KOPT-K1 (cell line): Measurements from ENCODE around the gene RAD54L2.
"Not testable (repeated sequence)": the region's sequence is repeated elsewhere in the genome, so short reads cannot be mapped to it uniquely, and the experiment has no call there.

Experiments
- H3K27ac ChIP-seq: fragments of 200-600 bp; sonication (generic); 2 replicates; pipeline ENCODE4 v1.5.1; 2016; ENCODE audit warnings: antibody characterized with exemption, mild to moderate bottlenecking, low read depth, low read length; ENCODE audit not compliant: poor library complexity, severe bottlenecking
- H3K36me3 ChIP-seq: fragments of 200-600 bp; sonication (generic); 2 replicates; pipeline ENCODE4 v1.5.1; 2017; ENCODE audit warnings: antibody characterized with exemption, mild to moderate bottlenecking, low read length, moderate library complexity; ENCODE audit not compliant: insufficient read depth
- H3K9me3 ChIP-seq: fragments of 200-600 bp; sonication (generic); 2 replicates; pipeline ENCODE4 v1.5.1; 2017; ENCODE audit warnings: antibody characterized with exemption, low read length, mild to moderate bottlenecking; ENCODE audit not compliant: insufficient read depth, poor library complexity, severe bottlenecking

RAD54L2 gene

GRCh38 chr3:51538459-51539290, at the start of gene RAD54L2:
TSS of gene RAD54L2 (plus strand) at chr3:51538719. CDS start at chr3:51590421, 51,702 bp downstream.
- Histone ChIP-seq H3K9me3 (no peaks in the 10 kb centered on the region), H3K36me3 (peaks cover 14% of the 10 kb centered on the region), H3K27ac (peak within 1 kb of the TSS; percentile 66)

DNA sequence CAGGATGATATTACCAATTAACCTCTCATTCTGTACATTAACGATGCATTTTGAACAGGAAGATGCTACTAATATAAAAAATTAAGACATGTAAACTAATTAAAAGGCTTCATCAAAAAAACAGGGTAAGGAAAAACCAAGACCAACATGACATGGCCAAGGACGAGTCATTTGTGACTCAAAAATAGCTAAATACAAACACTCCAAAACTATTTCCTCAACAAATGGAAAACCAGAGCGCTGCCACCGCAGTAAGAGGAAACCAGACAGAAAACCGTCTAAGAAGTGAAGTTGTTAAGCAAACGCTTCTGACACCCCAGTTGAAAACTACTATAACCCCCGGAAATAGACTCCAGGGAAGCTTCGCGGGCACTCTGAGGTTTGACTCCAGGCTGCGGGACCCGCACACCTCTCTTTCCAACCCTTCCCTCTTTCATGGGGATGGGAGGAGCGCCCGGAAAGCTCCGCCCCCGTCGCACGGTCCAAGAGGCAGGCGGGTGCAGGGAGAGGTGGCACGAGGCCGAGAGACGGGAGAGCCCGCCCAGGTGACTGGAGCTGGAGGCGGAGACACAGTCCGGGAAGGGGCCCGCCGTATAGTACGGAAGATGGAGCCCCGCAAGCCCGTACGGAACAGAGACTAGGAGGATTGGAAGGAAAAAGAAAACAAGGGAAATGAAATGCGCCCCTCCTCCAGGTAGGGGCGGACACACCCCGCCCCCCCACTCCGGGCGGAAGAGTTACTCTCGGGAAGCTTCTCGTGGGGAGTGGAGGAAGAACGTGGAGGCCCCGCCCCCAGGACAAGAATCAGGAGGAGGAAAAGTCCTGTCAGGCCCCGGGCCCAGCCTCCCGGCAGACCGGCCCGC, 39.4 kb upstream of the RAD54L2 start:
- Histone ChIP-seq H3K27ac (peak overlapping the region; percentile 74), H3K36me3 (peaks cover 27% of the 10 kb centered on the region), H3K9me3 (no peaks in the 10 kb centered on the region)

- Histone ChIP-seq H3K9me3 (no peaks in the 10 kb centered on the region), H3K27ac (peak overlapping the region; percentile 74), H3K36me3 (peaks cover 14% of the 10 kb centered on the region)
Measured at GRCh38 chr3:51500632-51501131, 37.8 kb upstream of the RAD54L2 start.

DNA sequence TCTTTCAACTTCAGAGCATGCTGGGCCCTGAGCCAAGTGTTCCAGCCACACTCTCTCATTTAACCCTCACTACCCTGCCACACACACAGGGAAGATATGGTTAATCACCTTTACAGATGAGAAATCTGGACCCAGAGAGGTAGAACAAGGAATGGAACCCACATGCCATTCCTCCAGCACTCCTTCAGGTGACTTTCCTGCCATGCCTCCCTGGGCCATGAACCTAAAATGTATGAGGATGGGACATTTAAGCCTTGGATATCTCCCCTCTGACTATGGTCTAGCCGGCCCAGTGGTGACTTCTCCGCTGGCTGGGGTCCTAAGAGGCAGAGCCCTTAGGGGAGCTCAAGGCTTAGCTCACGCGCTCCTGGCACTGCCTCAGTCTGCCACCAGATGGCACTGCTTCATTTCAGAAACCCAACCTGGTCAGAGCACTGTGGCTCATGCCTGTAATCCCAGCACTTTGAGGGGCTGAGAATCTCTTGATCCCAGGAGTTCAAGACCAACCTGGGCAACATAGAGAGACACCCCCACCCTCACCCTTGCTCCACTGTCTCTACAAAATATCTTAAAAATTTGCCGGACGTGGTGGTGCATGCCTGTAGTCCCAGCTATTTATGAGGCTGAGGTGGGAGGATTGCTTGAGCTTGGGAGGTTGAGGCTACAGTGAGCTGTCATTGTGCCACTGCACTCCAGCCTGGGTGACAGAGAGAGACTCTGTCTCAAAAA, 36.5 kb upstream of the RAD54L2 start:
- peaks cover under 1% of the 10 kb centered on the region; the same call in 1 of the 2 replicates for H3K36me3 ChIP-seq
- H3K27ac ChIP-seq = no peak overlapping the region
- H3K9me3 ChIP-seq = no peaks in the 10 kb centered on the region

DNA sequence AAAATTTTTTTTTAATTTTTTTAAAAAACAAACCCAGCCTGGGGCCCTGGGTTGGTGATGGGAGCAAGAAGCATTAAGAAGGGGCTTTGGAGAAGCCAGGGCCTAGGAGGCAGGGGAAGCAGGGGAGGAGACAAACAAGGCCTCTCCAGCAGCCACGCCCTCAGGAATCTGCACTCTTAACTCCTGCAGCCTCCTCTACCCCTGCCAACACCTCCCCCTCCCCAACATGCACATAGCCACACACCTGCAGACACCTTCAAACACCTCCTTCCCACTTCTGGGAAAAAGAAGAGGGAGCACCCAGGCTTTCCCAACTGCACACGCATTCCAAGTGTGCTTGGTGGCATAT, 36.0 kb upstream of the RAD54L2 start:
- Histone ChIP-seq H3K36me3 (no peaks in the 10 kb centered on the region), H3K27ac (no peak overlapping the region), H3K9me3 (no peaks in the 10 kb centered on the region)

DNA sequence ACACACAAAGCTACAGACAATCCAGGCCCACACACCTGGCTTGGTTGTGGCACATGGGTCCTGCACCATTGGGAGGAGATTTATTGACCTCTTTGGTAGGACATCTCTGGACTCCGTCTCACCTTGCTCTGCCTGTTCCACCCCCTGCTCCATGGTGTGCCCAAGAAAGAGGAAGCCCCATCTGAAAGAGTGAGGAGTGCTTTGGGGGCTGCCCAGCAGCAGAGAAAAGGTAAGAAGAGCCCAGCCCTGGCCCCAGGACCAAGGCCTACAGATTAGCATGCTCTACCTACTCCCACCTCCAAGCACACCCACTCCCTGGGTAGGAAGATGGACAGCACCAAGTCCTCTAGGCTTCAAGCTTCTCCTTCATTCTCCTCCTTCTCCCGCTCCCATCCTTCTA, 35.5 kb upstream of the RAD54L2 start:
- H3K36me3 ChIP-seq = no peaks in the 10 kb centered on the region
- H3K9me3 ChIP-seq = no peaks in the 10 kb centered on the region
- H3K27ac ChIP-seq = no peak overlapping the region

GRCh38 chr3:51508255-51508654, 30.3 kb upstream of the RAD54L2 start:
- no peak overlapping the region for H3K27ac ChIP-seq
- H3K36me3 ChIP-seq = no peaks in the 10 kb centered on the region
- no peaks in the 10 kb centered on the region for H3K9me3 ChIP-seq

DNA sequence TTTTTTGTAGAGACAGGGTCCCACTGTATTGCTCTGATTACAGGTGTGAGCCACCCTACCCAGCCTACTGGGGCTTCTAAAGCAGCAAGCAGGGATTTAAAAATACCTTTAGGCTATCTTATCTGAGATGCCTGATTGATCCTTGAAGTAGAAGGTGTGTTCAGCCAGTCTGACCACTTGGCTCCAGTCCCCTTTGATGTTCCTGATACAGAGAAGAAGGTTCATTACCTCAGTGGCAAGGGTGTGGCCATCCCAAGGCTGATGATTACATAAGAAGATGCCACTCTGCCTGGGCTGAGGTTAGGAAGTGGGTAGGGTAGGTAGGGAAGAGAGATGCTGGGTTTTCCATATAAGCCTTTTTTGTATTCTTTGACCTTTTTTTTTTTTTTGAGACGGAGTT, 27.5 kb upstream of the RAD54L2 start:
- H3K36me3 ChIP-seq = no peaks in the 10 kb centered on the region
- no peaks in the 10 kb centered on the region for H3K9me3 ChIP-seq

GRCh38 chr3:51514210-51514609, 24.3 kb upstream of the RAD54L2 start:
- no peak overlapping the region for H3K27ac ChIP-seq
- H3K36me3 ChIP-seq = no peaks in the 10 kb centered on the region
- no peaks in the 10 kb centered on the region for H3K9me3 ChIP-seq

More for the DNA sequence above, 27.5 kb upstream of the RAD54L2 start:
- H3K27ac ChIP-seq = no peak overlapping the region

GRCh38 chr3:51519848-51520247, 18.7 kb upstream of the RAD54L2 start:
- Histone ChIP-seq H3K27ac (no peak overlapping the region), H3K36me3 (no peaks in the 10 kb centered on the region), H3K9me3 (no peaks in the 10 kb centered on the region)

DNA sequence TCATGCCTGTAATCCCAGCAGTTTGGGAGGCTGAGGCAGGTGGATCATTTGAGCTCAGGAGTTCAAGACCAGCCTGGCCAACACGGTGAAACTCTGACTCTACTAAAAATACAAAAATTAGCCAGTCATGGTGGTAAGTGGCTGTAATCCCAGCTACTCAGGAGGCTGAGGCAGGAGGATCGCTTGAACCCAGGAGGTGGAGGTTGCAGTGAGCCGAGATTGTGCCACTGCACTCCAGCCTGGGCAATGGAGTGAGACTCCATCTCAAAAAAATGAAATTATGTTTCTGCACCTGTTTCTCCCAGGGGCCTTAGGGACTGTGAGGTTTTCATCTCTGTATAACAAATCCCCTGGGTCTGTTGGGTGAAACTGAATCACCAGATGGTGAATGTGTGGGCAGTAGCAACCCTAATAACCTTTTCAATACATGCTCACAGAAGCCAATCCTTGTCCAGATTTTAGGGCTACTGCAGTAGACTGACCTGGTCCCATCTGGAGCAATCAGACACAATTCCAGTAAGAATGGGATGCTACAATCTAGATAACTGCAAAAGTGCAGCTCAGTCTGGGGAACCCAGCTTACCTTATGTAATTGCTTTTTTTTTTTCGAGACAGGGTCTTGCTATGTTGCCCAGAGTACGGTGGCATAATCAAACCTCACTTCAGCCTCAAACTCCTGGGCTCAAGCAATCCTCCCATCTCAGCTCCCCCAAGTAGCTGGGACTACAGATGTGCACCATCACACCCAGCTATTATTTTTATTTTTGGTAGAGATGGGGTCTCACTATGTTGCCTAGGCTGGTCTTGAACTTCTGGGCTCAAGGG, 17.4 kb upstream of the RAD54L2 start:
- not testable (repeated sequence) for H3K27ac ChIP-seq, H3K9me3 ChIP-seq, H3K36me3 ChIP-seq

- Histone ChIP-seq H3K27ac (no peak overlapping the region), H3K36me3 (no peaks in the 10 kb centered on the region), H3K9me3 (no peaks in the 10 kb centered on the region)
Measured at GRCh38 chr3:51522273-51522962, 16.1 kb upstream of the RAD54L2 start.

- not testable (repeated sequence) for H3K9me3 ChIP-seq, H3K36me3 ChIP-seq, H3K27ac ChIP-seq
Measured at GRCh38 chr3:51524874-51525273, 13.6 kb upstream of the RAD54L2 start.

DNA sequence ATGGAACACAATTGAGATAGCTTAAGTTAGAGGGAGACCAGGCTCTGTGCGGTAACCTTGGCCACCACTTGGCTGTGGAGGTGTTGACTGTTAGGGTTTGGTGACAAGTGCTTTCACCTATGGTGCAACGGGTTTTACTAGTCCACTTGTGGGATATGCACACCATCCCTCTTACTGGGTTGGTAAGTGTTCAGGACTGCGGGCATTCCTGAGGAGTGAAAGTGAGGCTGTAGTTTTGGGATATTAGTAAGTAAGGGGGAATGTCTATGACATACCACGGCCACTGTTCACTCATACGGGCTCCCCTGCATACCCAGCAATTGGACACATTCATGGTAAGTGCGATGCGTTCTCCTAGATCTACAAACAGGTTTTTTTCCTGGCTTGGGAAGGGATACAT, 8.0 kb upstream of the RAD54L2 start:
- Histone ChIP-seq H3K9me3 (no peaks in the 10 kb centered on the region), H3K27ac (no peak overlapping the region), H3K36me3 (no peaks in the 10 kb centered on the region)
